Karpas-422 (cell line): ENCODE measurements around the gene RAD51B. TPM values are rescaled to one million over a fixed set of nuclear protein-coding genes. Genes with fewer than 3 reads are reported as not detected.
"Not testable (repeated sequence)": the region's sequence is repeated elsewhere in the genome, so short reads cannot be mapped to it uniquely, and the experiment has no call there.

Source experiments
- DNase-seq: peaks from one replicate; pipeline ENCODE4 v3.0.0-alpha.2; 2015
- H2AFZ ChIP-seq: fragments of 200-600 bp; sonication (generic); 2 replicates; pipeline ENCODE4 v1.6.1; 2014; ENCODE audit warnings: antibody characterized with exemption, low read length, mixed read lengths
- H3K27ac ChIP-seq: fragments of 200-600 bp; sonication (generic); 2 replicates; pipeline ENCODE4 v1.5.1; 2014; ENCODE audit warnings: mild to moderate bottlenecking, low read length, moderate library complexity
- H3K27me3 ChIP-seq: fragments of 200-600 bp; sonication (generic); 2 replicates; pipeline ENCODE4 v1.6.1; 2014; ENCODE audit warnings: low read length, mixed read lengths
- H3K36me3 ChIP-seq: fragments of 200-600 bp; sonication (generic); 2 replicates; pipeline ENCODE4 v1.6.1; 2014; ENCODE audit warnings: low read length, mixed read lengths; ENCODE audit not compliant: insufficient read depth
- H3K4me1 ChIP-seq: fragments of 200-600 bp; sonication (generic); 2 replicates; pipeline ENCODE4 v1.6.1; 2014; ENCODE audit warnings: mild to moderate bottlenecking, low read length, mixed read lengths
- H3K4me2 ChIP-seq: fragments of 200-600 bp; sonication (generic); 2 replicates; pipeline ENCODE4 v1.6.1; 2014; ENCODE audit warnings: low read length, low read depth, mild to moderate bottlenecking; ENCODE audit not compliant: poor library complexity, severe bottlenecking
- H3K4me3 ChIP-seq: fragments of 200-600 bp; sonication (generic); 2 replicates; pipeline ENCODE4 v1.5.1; 2014; ENCODE audit warnings: mild to moderate bottlenecking, antibody characterized with exemption, low read length, mixed read lengths
- H3K79me2 ChIP-seq: fragments of 200-600 bp; sonication (generic); 2 replicates; pipeline ENCODE4 v1.6.1; 2014; ENCODE audit warnings: mild to moderate bottlenecking, low read length, mixed read lengths
- H3K9ac ChIP-seq: fragments of 200-600 bp; sonication (generic); 2 replicates; pipeline ENCODE4 v1.6.0; 2014; ENCODE audit warnings: low read length
- H3K9me2 ChIP-seq: fragments of 200-600 bp; sonication (generic), shearing (Covaris generic); replicated peaks from 2 replicates; pipeline ENCODE4 v1.6.0; 2014; ENCODE audit warnings: mild to moderate bottlenecking, low read length, moderate library complexity; ENCODE audit not compliant: insufficient read depth
- H3K9me3 ChIP-seq: fragments of 300-700, 200-600 bp; sonication (generic); 2 replicates; pipeline ENCODE4 v1.6.1; 2014; ENCODE audit warnings: low read length, mixed read lengths
- H4K20me1 ChIP-seq: fragments of 200-600 bp; sonication (generic); 2 replicates; pipeline ENCODE4 v1.6.1; 2014; ENCODE audit warnings: mild to moderate bottlenecking, antibody characterized with exemption, low read length, low read depth; ENCODE audit not compliant: insufficient read depth
- total RNA-seq: library from RNA; depleted of rRNA; stranded (reverse); fragments of >200 nt; shearing (Covaris generic); gene quantifications from 2 replicates; pipeline ENCODE4 v1.2.3, GENCODE V29; 2014; ENCODE audit warnings: low replicate concordance

Gene RAD51B
- total RNA-seq, 1 experiment from 2014 or later = 107 TPM

- Histone ChIP-seq H2AFZ (no peak overlapping the region), H3K27ac (no peak overlapping the region), H4K20me1 (no peaks in the 10 kb centered on the region), H3K4me2 (no peak overlapping the region), H3K9ac (no peak overlapping the region), H3K4me3 (no peak overlapping the region), H3K36me3 (no peaks in the 10 kb centered on the region), H3K9me2 (no peaks in the 10 kb centered on the region), H3K9me3 (peaks cover 2% of the 10 kb centered on the region; the same call in 1 of the 2 replicates), H3K4me1 (peaks cover 16% of the 10 kb centered on the region), H3K27me3 (no peaks in the 10 kb centered on the region), H3K79me2 (no peaks in the 10 kb centered on the region)
- no peak for DNase-seq
These were observed 477.5 kb downstream of the RAD51B start for GRCh38 chr14:68297039-68297438.

- H3K9me3 ChIP-seq = peaks cover 4% of the 10 kb centered on the region; the same call in 1 of the 2 replicates
- no peak overlapping the region for H3K9ac ChIP-seq
- H3K4me3 ChIP-seq = no peak overlapping the region
- H3K36me3 ChIP-seq = no peaks in the 10 kb centered on the region
- no peak overlapping the region for H2AFZ ChIP-seq
- H3K27me3 ChIP-seq = no peaks in the 10 kb centered on the region
- no peak for DNase-seq
- H3K4me1 ChIP-seq = peaks cover 8% of the 10 kb centered on the region
- no peak overlapping the region for H3K27ac ChIP-seq
- no peaks in the 10 kb centered on the region for H4K20me1 ChIP-seq
- no peak overlapping the region for H3K4me2 ChIP-seq
- no peaks in the 10 kb centered on the region for H3K79me2 ChIP-seq
- no peaks in the 10 kb centered on the region for H3K9me2 ChIP-seq
These were observed 478.4 kb downstream of the RAD51B start for GRCh38 chr14:68297876-68298468.

- peaks cover 4% of the 10 kb centered on the region; the same call in 1 of the 2 replicates for H3K9me3 ChIP-seq
- no peak for DNase-seq
- H3K27ac ChIP-seq = no peak overlapping the region
- no peaks in the 10 kb centered on the region for H3K9me2 ChIP-seq
- H4K20me1 ChIP-seq = no peaks in the 10 kb centered on the region
- H3K27me3 ChIP-seq = no peaks in the 10 kb centered on the region
- peaks cover 4% of the 10 kb centered on the region for H3K4me1 ChIP-seq
- no peak overlapping the region for H3K9ac ChIP-seq
- no peak overlapping the region for H3K4me3 ChIP-seq
- no peaks in the 10 kb centered on the region for H3K36me3 ChIP-seq
- H3K79me2 ChIP-seq = no peaks in the 10 kb centered on the region
- no peak overlapping the region for H2AFZ ChIP-seq
- H3K4me2 ChIP-seq = no peak overlapping the region
These were observed 481.0 kb downstream of the RAD51B start for GRCh38 chr14:68300608-68301007.

GRCh38 chr14:68301219-68301618, 481.6 kb downstream of the RAD51B start:
- Histone ChIP-seq H3K27ac (no peak overlapping the region), H3K9me3 (peaks cover 4% of the 10 kb centered on the region; the same call in 1 of the 2 replicates), H3K27me3 (no peaks in the 10 kb centered on the region), H3K9me2 (no peaks in the 10 kb centered on the region), H4K20me1 (no peaks in the 10 kb centered on the region), H3K4me2 (no peak overlapping the region), H3K36me3 (no peaks in the 10 kb centered on the region), H3K4me1 (peaks cover 10% of the 10 kb centered on the region), H2AFZ (no peak overlapping the region), H3K4me3 (no peak overlapping the region), H3K79me2 (no peaks in the 10 kb centered on the region), H3K9ac (no peak overlapping the region)
- DNase-seq = no peak

GRCh38 chr14:68302938-68303337, 483.4 kb downstream of the RAD51B start:
- H3K79me2 ChIP-seq, H3K4me3 ChIP-seq, H3K4me2 ChIP-seq, H2AFZ ChIP-seq, H3K9ac ChIP-seq, H3K36me3 ChIP-seq, H4K20me1 ChIP-seq, H3K9me2 ChIP-seq, H3K27ac ChIP-seq, H3K27me3 ChIP-seq, H3K9me3 ChIP-seq, DNase-seq: not testable (repeated sequence)
- peaks cover 14% of the 10 kb centered on the region for H3K4me1 ChIP-seq

GRCh38 chr14:68305738-68306137, 486.2 kb downstream of the RAD51B start:
- no peak overlapping the region for H3K9ac ChIP-seq
- no peaks in the 10 kb centered on the region for H3K27me3 ChIP-seq
- peaks cover 6% of the 10 kb centered on the region; the same call in 1 of the 2 replicates for H4K20me1 ChIP-seq
- no peak overlapping the region for H3K27ac ChIP-seq
- DNase-seq = no peak
- H2AFZ ChIP-seq = no peak overlapping the region
- peaks cover 14% of the 10 kb centered on the region for H3K4me1 ChIP-seq
- H3K4me3 ChIP-seq = no peak overlapping the region
- peaks cover 4% of the 10 kb centered on the region; the same call in 1 of the 2 replicates for H3K9me3 ChIP-seq
- no peaks in the 10 kb centered on the region for H3K79me2 ChIP-seq
- no peaks in the 10 kb centered on the region for H3K9me2 ChIP-seq
- no peaks in the 10 kb centered on the region for H3K36me3 ChIP-seq
- H3K4me2 ChIP-seq = peak overlapping the region; percentile 20

- no peaks in the 10 kb centered on the region for H3K79me2 ChIP-seq
- H3K36me3 ChIP-seq = no peaks in the 10 kb centered on the region
- no peak overlapping the region for H3K9ac ChIP-seq
- no peaks in the 10 kb centered on the region for H3K27me3 ChIP-seq
- H4K20me1 ChIP-seq = peaks cover 6% of the 10 kb centered on the region; the same call in 1 of the 2 replicates
- H3K4me1 ChIP-seq = peaks cover 14% of the 10 kb centered on the region
- DNase-seq = peak; percentile 50
- no peak overlapping the region for H3K27ac ChIP-seq
- no peak overlapping the region for H3K4me3 ChIP-seq
- H3K9me3 ChIP-seq = peaks cover 4% of the 10 kb centered on the region; the same call in 1 of the 2 replicates
- H3K9me2 ChIP-seq = no peaks in the 10 kb centered on the region
- H2AFZ ChIP-seq = no peak overlapping the region
- H3K4me2 ChIP-seq = peak overlapping the region; percentile 20
These were observed 486.8 kb downstream of the RAD51B start for GRCh38 chr14:68306265-68306933.

- no peak overlapping the region for H3K4me3 ChIP-seq
- H3K27ac ChIP-seq = no peak overlapping the region
These were observed 487.6 kb downstream of the RAD51B start for GRCh38 chr14:68306934-68307789.

More at GRCh38 chr14:68306934-68307789, 487.6 kb downstream of the RAD51B start:
- H3K79me2 ChIP-seq = no peaks in the 10 kb centered on the region
- H3K27me3 ChIP-seq = no peaks in the 10 kb centered on the region
- H3K9me3 ChIP-seq = peaks cover under 1% of the 10 kb centered on the region; the same call in 1 of the 2 replicates
- H2AFZ ChIP-seq = no peak overlapping the region
- peaks cover 14% of the 10 kb centered on the region for H3K4me1 ChIP-seq
- no peak for DNase-seq
- H4K20me1 ChIP-seq = peaks cover 6% of the 10 kb centered on the region; the same call in 1 of the 2 replicates
- H3K36me3 ChIP-seq = no peaks in the 10 kb centered on the region
- H3K4me2 ChIP-seq = no peak overlapping the region
- H3K9me2 ChIP-seq = no peaks in the 10 kb centered on the region
- H3K9ac ChIP-seq = no peak overlapping the region
